T-helper 2 cell treated with Interferon-gamma antibody and Interleukin-4, amounts not matched to agents 5 μg/mL and 100 μg/mL, for 36 hours (primary cell): Measurements from ENCODE around the gene SMLR1.
"Not testable (repeated sequence)": the region's sequence is repeated elsewhere in the genome, so short reads cannot be mapped to it uniquely, and the experiment has no call there.

Source experiments
- DNase-seq: peaks from one replicate; pipeline ENCODE4 v3.0.0; 2021; ENCODE audit warnings: low spot score
- H3K27ac Mint-ChIP-seq: one replicate; pipeline ENCODE4 v1.8.0; 2021; ENCODE audit warnings: mild to moderate bottlenecking, mixed read lengths
- H3K27me3 Mint-ChIP-seq: one replicate; pipeline ENCODE4 v1.8.0; 2021; ENCODE audit warnings: low read depth, mixed read lengths
- H3K36me3 Mint-ChIP-seq: one replicate; pipeline ENCODE4 v1.8.0; 2021; ENCODE audit warnings: low read depth, mixed read lengths
- H3K4me1 Mint-ChIP-seq: one replicate; pipeline ENCODE4 v1.8.0; 2021; ENCODE audit warnings: low read depth, mixed read lengths
- H3K4me3 Mint-ChIP-seq: one replicate; pipeline ENCODE4 v1.8.0; 2022; ENCODE audit warnings: mild to moderate bottlenecking, moderate library complexity, mixed read lengths
- H3K9me3 Mint-ChIP-seq: one replicate; pipeline ENCODE4 v1.8.0; 2021; ENCODE audit warnings: mixed read lengths

The SMLR1 gene

GRCh38 chr6:130827247-130828149, at the start of gene SMLR1:
SMLR1 (plus strand) TSS chr6:130827406; CDS start chr6:130827414, 8 bp downstream.
- DNase-seq, result no peak
- Mint-ChIP-seq H3K36me3 (no peaks in the 10 kb centered on the region), H3K27ac (no peak within 1 kb of the TSS), H3K9me3 (no peaks in the 10 kb centered on the region), H3K4me1 (no peaks in the 10 kb centered on the region), H3K4me3 (no peak within 1 kb of the TSS), H3K27me3 (peaks cover 3% of the 10 kb centered on the region)

GRCh38 chr6:130778946-130779657, 48.1 kb upstream of the SMLR1 start:
- peak overlapping the region; percentile 14 for H3K4me3 Mint-ChIP-seq
- no peak overlapping the region for H3K27ac Mint-ChIP-seq
- H3K27me3 Mint-ChIP-seq, result no peaks in the 10 kb centered on the region
- no peak for DNase-seq
- H3K9me3 Mint-ChIP-seq, result peaks cover 11% of the 10 kb centered on the region
- peaks cover 5% of the 10 kb centered on the region for H3K36me3 Mint-ChIP-seq
- peaks cover 36% of the 10 kb centered on the region for H3K4me1 Mint-ChIP-seq

- Mint-ChIP-seq H3K9me3 (peaks cover 11% of the 10 kb centered on the region), H3K4me1 (peaks cover 36% of the 10 kb centered on the region), H3K27ac (no peak overlapping the region), H3K4me3 (no peak overlapping the region), H3K36me3 (peaks cover 5% of the 10 kb centered on the region), H3K27me3 (no peaks in the 10 kb centered on the region)
- no peak for DNase-seq
Observed at GRCh38 chr6:130779658-130780033, 47.6 kb upstream of the SMLR1 start.

GRCh38 chr6:130780122-130780521, 47.1 kb upstream of the SMLR1 start:
- H3K36me3 Mint-ChIP-seq, result peaks cover 5% of the 10 kb centered on the region
- no peak overlapping the region for H3K4me3 Mint-ChIP-seq
- H3K27ac Mint-ChIP-seq, result no peak overlapping the region
- H3K27me3 Mint-ChIP-seq, result no peaks in the 10 kb centered on the region
- no peak for DNase-seq
- H3K4me1 Mint-ChIP-seq, result peaks cover 36% of the 10 kb centered on the region
- peaks cover 11% of the 10 kb centered on the region for H3K9me3 Mint-ChIP-seq

GRCh38 chr6:130781557-130781956, 45.6 kb upstream of the SMLR1 start:
- H3K27ac Mint-ChIP-seq, result no peak overlapping the region
- peaks cover 30% of the 10 kb centered on the region for H3K4me1 Mint-ChIP-seq
- peaks cover 11% of the 10 kb centered on the region for H3K9me3 Mint-ChIP-seq
- no peak overlapping the region for H3K4me3 Mint-ChIP-seq
- H3K36me3 Mint-ChIP-seq, result peaks cover 5% of the 10 kb centered on the region
- no peaks in the 10 kb centered on the region for H3K27me3 Mint-ChIP-seq
- DNase-seq, result no peak

GRCh38 chr6:130783416-130784107, 43.6 kb upstream of the SMLR1 start:
- Mint-ChIP-seq H3K36me3 (peaks cover 5% of the 10 kb centered on the region), H3K27me3 (no peaks in the 10 kb centered on the region), H3K27ac (no peak overlapping the region), H3K4me3 (no peak overlapping the region), H3K9me3 (peaks cover 11% of the 10 kb centered on the region), H3K4me1 (peaks cover 18% of the 10 kb centered on the region)
- no peak for DNase-seq

- Mint-ChIP-seq H3K9me3 (no peaks in the 10 kb centered on the region), H3K4me3 (no peak overlapping the region), H3K36me3 (no peaks in the 10 kb centered on the region), H3K4me1 (no peaks in the 10 kb centered on the region), H3K27me3 (no peaks in the 10 kb centered on the region), H3K27ac (no peak overlapping the region)
- DNase-seq, result no peak
Observed at GRCh38 chr6:130787726-130788500, 39.3 kb upstream of the SMLR1 start.

- H3K4me1 Mint-ChIP-seq, result no peaks in the 10 kb centered on the region
- no peak for DNase-seq
- H3K4me3 Mint-ChIP-seq, result no peak overlapping the region
- H3K27ac Mint-ChIP-seq, result no peak overlapping the region
- H3K9me3 Mint-ChIP-seq, result no peaks in the 10 kb centered on the region
- no peaks in the 10 kb centered on the region for H3K27me3 Mint-ChIP-seq
- no peaks in the 10 kb centered on the region for H3K36me3 Mint-ChIP-seq
Observed at GRCh38 chr6:130788954-130789353, 38.3 kb upstream of the SMLR1 start.

- Mint-ChIP-seq H3K9me3 (peaks cover 4% of the 10 kb centered on the region), H3K36me3 (no peaks in the 10 kb centered on the region), H3K27ac (no peak overlapping the region), H3K4me1 (no peaks in the 10 kb centered on the region), H3K27me3 (no peaks in the 10 kb centered on the region), H3K4me3 (no peak overlapping the region)
- DNase-seq, result no peak
Observed at GRCh38 chr6:130794010-130794697, 33.1 kb upstream of the SMLR1 start.

- H3K27me3 Mint-ChIP-seq, result no peaks in the 10 kb centered on the region
- H3K27ac Mint-ChIP-seq, result no peak overlapping the region
- peaks cover 4% of the 10 kb centered on the region for H3K9me3 Mint-ChIP-seq
- H3K4me3 Mint-ChIP-seq, result no peak overlapping the region
- DNase-seq, result no peak
- no peaks in the 10 kb centered on the region for H3K36me3 Mint-ChIP-seq
- H3K4me1 Mint-ChIP-seq, result no peaks in the 10 kb centered on the region
Observed at GRCh38 chr6:130794738-130795137, 32.5 kb upstream of the SMLR1 start.

GRCh38 chr6:130796313-130796905, 30.8 kb upstream of the SMLR1 start:
- Mint-ChIP-seq H3K4me1 (no peaks in the 10 kb centered on the region), H3K9me3 (peaks cover 4% of the 10 kb centered on the region), H3K27ac (no peak overlapping the region), H3K36me3 (no peaks in the 10 kb centered on the region), H3K27me3 (no peaks in the 10 kb centered on the region), H3K4me3 (no peak overlapping the region)
- no peak for DNase-seq

- DNase-seq, result no peak
- no peak overlapping the region for H3K27ac Mint-ChIP-seq
- peaks cover 4% of the 10 kb centered on the region for H3K9me3 Mint-ChIP-seq
- H3K36me3 Mint-ChIP-seq, result no peaks in the 10 kb centered on the region
- no peaks in the 10 kb centered on the region for H3K4me1 Mint-ChIP-seq
- H3K27me3 Mint-ChIP-seq, result no peaks in the 10 kb centered on the region
- H3K4me3 Mint-ChIP-seq, result no peak overlapping the region
Observed at GRCh38 chr6:130797061-130797460, 30.1 kb upstream of the SMLR1 start.

GRCh38 chr6:130801368-130801767, 25.8 kb upstream of the SMLR1 start:
- peaks cover 10% of the 10 kb centered on the region for H3K27me3 Mint-ChIP-seq
- H3K27ac Mint-ChIP-seq, H3K4me3 Mint-ChIP-seq: not testable (repeated sequence)

More at GRCh38 chr6:130801368-130801767, 25.8 kb upstream of the SMLR1 start:
- not testable (repeated sequence) for H3K36me3 Mint-ChIP-seq, H3K4me1 Mint-ChIP-seq, H3K9me3 Mint-ChIP-seq, DNase-seq
